ENCODE measurements around the gene CBFA2T3.

The CBFA2T3 gene

DNA sequence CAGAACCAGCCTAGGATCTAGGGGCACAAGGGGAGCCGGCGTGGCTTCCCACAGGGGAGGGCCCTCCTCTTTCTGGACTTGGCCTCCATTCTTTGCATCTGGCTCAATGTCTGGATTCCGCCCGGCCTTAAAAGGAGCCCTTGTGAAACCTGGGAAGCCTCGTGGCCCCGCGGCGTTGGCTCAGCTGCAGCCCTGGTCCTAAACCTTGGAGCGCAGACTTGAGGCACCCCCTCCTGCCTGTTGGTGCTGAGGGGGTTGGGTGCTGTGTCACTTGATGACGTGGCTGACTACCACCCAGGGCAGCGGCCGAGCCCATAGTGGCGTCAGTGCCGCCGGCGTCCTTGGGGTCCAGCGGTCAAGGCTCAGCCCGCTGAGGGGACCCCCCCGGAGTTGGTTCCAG lies 115.6 kb downstream of the CBFA2T3 start:
- no peak for DNase-seq (ENCODE audit: low spot score)
- no peak for TF ChIP-seq CTCF (IDR thresholded peaks at IDR 0.05)
- no peak overlapping the region for H3K27ac ChIP-seq
- no peak overlapping the region for H3K4me3 ChIP-seq

DNA sequence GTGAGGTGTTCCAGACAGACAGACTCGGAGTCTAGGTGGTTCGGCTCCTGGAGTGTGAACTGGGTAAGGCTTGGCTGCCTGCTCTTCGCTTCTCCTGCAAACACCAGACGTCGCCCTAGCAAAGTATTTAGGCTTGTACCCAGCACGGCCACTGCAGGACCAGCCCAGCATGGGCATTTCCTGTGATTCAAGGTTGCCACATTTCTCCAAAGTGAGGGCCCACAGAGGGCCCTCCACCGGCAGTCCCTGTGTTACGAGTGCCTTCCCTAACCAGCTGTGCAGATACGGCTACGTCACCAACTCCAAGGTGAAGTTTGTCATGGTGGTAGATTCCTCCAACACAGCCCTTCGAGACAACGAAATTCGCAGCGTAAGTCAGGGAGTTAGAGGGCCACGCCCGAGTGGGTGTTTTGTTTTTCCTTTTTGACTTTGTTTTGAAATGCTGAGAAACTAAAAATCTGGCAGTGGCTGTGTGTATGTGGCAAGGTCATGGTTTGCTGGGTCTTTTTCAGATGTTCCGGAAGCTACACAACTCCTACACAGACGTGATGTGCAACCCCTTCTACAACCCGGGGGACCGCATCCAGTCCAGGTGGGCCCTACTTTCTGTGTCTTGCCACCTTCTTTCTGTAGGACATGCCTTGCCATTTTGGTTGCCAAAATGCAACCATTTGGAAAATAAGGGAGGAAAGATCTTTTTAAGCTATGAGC lies 117.5 kb downstream of the CBFA2T3 start:
- H3K4me3 ChIP-seq = no peak overlapping the region
- DNase-seq (ENCODE audit: low spot score) = no peak
- TF ChIP-seq CTCF (IDR thresholded peaks at IDR 0.05) = no peak
- no peak overlapping the region for H3K27ac ChIP-seq

GRCh38 chr16:88857728-88858339 lies 119.2 kb downstream of the CBFA2T3 start:
- peak overlapping the region; percentile 95 for H3K4me3 ChIP-seq
- DNase-seq (ENCODE audit: low spot score) = no peak
- no peak for TF ChIP-seq CTCF (IDR thresholded peaks at IDR 0.05)
- H3K27ac ChIP-seq = peak overlapping the region; percentile 78 to 90

DNA sequence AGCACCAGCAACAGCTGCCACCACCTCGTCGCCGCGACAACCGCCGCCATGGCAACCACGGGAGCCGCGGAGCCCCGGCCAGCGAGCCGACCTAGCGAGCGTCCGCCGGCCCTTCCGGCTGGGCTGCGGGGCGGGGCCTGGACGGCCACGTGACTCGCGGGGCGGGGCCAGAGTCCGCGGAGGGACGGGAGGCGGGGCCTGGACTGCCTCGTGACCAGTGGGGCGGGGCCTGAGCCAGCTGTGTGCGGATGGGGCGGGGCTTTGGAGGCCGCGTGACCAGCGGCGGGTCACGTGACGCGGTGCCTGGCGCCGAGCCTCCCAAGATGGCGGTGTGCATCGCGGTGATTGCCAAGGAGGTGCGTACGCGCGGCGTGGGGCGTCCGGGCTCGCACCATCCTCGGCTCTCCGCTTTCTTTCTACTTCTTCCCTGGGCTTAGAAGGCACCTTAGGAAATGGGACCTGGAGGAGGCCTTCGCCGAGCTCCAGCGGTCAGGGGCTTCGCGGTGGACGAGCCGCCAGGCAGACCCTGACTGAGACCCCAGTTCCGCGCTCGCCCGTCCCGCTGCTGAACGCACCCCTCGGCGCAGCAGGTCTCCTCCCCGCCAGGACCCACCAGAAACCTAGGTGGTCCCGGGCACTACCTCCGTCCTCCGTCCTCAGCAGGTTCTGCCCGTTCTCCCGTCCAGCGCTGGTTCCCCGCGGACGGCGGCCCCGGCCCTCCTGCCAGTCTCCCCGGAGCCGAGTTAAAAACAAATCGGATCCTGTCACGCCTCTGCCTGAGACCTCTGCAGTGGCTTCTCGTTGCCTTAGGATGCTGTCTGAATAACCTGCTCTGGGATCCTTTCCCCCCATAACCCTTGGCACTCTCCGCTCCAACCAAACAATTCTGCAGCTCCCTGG lies 119.9 kb downstream of the CBFA2T3 start, which contains the start of the genes GALNS and TRAPPC2L:
GALNS (minus strand) TSS at position 120 of the 900 bp plus-strand sequence; CDS start at position 50, 70 bp downstream.
TRAPPC2L (plus strand) TSS at position 300 of the 900 bp plus-strand sequence; CDS start at position 324, 24 bp downstream.
- TF ChIP-seq CTCF (IDR thresholded peaks at IDR 0.05) = no peak
- Histone ChIP-seq H3K27ac (peak within 1 kb of the TSS; percentile 78 to 90), H3K4me3 (peak within 1 kb of the TSS; percentile 95)
- DNase-seq (ENCODE audit: low spot score) = peak; percentile 97

- Histone ChIP-seq H3K4me3 (peak overlapping the region; percentile 95), H3K27ac (peak overlapping the region; percentile 78 to 90)
- TF ChIP-seq CTCF (IDR thresholded peaks at IDR 0.05) = no peak
- DNase-seq (ENCODE audit: low spot score) = no peak
These were observed 120.7 kb downstream of the CBFA2T3 start for GRCh38 chr16:88856122-88856827.

- H3K27ac ChIP-seq = peak overlapping the region; percentile 78 to 90
- peak overlapping the region; percentile 95 for H3K4me3 ChIP-seq
- TF ChIP-seq CTCF (IDR thresholded peaks at IDR 0.05) = no peak
- no peak for DNase-seq (ENCODE audit: low spot score)
These were observed 121.3 kb downstream of the CBFA2T3 start for GRCh38 chr16:88855736-88856121.
